HepG2 (cell line): Measurements from ENCODE around the gene WDR59. TPM values are rescaled to one million over a fixed set of nuclear protein-coding genes. Genes with fewer than 3 reads are reported as not detected.
A peak's percentile ranks its signal among the peaks of the same experiment; 100 is the strongest.

ENCODE experiments used
- BCL3 ChIP-seq: sonication (generic); formaldehyde crosslinking; IDR thresholded peaks from 2 replicates; pipeline ENCODE4 v1.5.1; 2020; ENCODE audit warnings: mild to moderate bottlenecking, missing genetic modification reagents, moderate library complexity
- E2F5 ChIP-seq: sonication (generic); formaldehyde crosslinking; conservative IDR thresholded peaks from 2 replicates; pipeline ENCODE4 v1.4.0; 2020; ENCODE audit warnings: missing genetic modification reagents
- FOXJ3 ChIP-seq: sonication (generic); formaldehyde crosslinking; IDR thresholded peaks from 2 replicates; pipeline ENCODE4 v1.4.0; 2020; ENCODE audit warnings: missing genetic modification reagents, mild to moderate bottlenecking, borderline replicate concordance
- HNRNPH1 ChIP-seq: fragments of 200-400 bp; formaldehyde crosslinking; optimal IDR thresholded peaks from 2 replicates; pipeline ENCODE3; 2017; ENCODE audit warnings: mild to moderate bottlenecking, low read depth, low read length
- KDM5A ChIP-seq: fragments of 200-600 bp; sonication (generic); IDR thresholded peaks from 2 replicates; pipeline ENCODE4 v1.7.0; 2018; ENCODE audit warnings: antibody characterized with exemption, mild to moderate bottlenecking, low read length, borderline replicate concordance
- KLF13 ChIP-seq: sonication (generic); formaldehyde crosslinking; IDR thresholded peaks from 2 replicates; pipeline ENCODE4 v1.4.0; 2020; ENCODE audit warnings: mild to moderate bottlenecking, missing genetic modification reagents
- MIXL1 ChIP-seq: IDR thresholded peaks from 2 replicates; pipeline ENCODE4 v1.6.1; 2016
- NONO ChIP-seq, 2 experiments: fragments of 450-650 bp in 1 of 2; sonication (generic) in 1 of 2; formaldehyde crosslinking in 1 of 2; IDR thresholded peaks in 1 of 2; conservative IDR thresholded peaks in 1 of 2; 2 replicates each; pipeline versions ENCODE4 v1.6.1 to v1.8.0; 2017 to 2022; ENCODE audit warnings: mild to moderate bottlenecking in 1 of 2, missing genetic modification reagents in 1 of 2, moderate library complexity in 1 of 2
- PAX8 ChIP-seq: sonication (generic); formaldehyde crosslinking; IDR thresholded peaks from 2 replicates; pipeline ENCODE4 v1.8.0; 2022; ENCODE audit warnings: mild to moderate bottlenecking, missing genetic modification reagents, borderline replicate concordance
- RFX3 ChIP-seq: IDR thresholded peaks from 2 replicates; pipeline ENCODE4 v1.6.1; 2016; ENCODE audit warnings: missing biosample characterization, missing genetic modification reagents
- TRIM22 ChIP-seq: fragments of 450-650 bp; IDR thresholded peaks from 2 replicates; pipeline ENCODE4 v1.6.1; 2017
- ZFP90 ChIP-seq: sonication (generic); formaldehyde crosslinking; IDR thresholded peaks from 2 replicates; pipeline ENCODE4 v1.8.0; 2022; ENCODE audit warnings: missing genetic modification reagents, mild to moderate bottlenecking, inconsistent platforms, borderline replicate concordance
- ZNF224 ChIP-seq: sonication (generic); formaldehyde crosslinking; IDR thresholded peaks from 2 replicates; pipeline ENCODE4 v1.5.0; 2020; ENCODE audit warnings: mild to moderate bottlenecking, missing genetic modification reagents
- ZNF704 ChIP-seq: sonication (generic); formaldehyde crosslinking; IDR thresholded peaks from 2 replicates; pipeline ENCODE4 v1.8.1; 2023; ENCODE audit warnings: mild to moderate bottlenecking, inconsistent platforms, moderate library complexity, missing genetic modification reagents, borderline replicate concordance
- polyA plus RNA-seq, 8 experiments: library from polyadenylated mRNA; depleted of rRNA in 3 of 8; stranded (reverse) in 7 of 8; unstranded in 1 of 8; fragments of >200 nt; fragmentation: Illumina TruSeq in 4 of 8; extraction: Trizol in 4 of 8; gene quantifications; 2 replicates each; pipeline versions ENCODE4 v1.2.1 to v1.2.3, GENCODE V29; 2011 to 2016; ENCODE audit warnings: low read depth in 4 of 8, missing spikeins in 1 of 8, mixed read lengths in 1 of 8; ENCODE audit not compliant: insufficient read depth in 1 of 8
- total RNA-seq, 5 experiments: library from RNA; depleted of rRNA; stranded (reverse); fragments of >200 nt; fragmentation: Illumina TruSeq; extraction: Trizol; gene quantifications; 2 replicates each; pipeline ENCODE4 v1.2.3, GENCODE V29; 2016; ENCODE audit warnings: low read depth in 1 of 5
- TF ChIP-seq, protein P1 (sequence below): sonication (generic); formaldehyde crosslinking; IDR thresholded peaks from 2 replicates; pipeline ENCODE4 v1.4.0; 2020; ENCODE audit warnings: missing genetic modification reagents
- TF ChIP-seq, protein P2 (sequence below): sonication (generic); formaldehyde crosslinking; IDR thresholded peaks from 2 replicates; pipeline ENCODE4 v1.5.0; 2020; ENCODE audit warnings: mild to moderate bottlenecking, missing genetic modification reagents
- TF ChIP-seq, protein P3 (sequence below): sonication (generic); formaldehyde crosslinking; IDR thresholded peaks from 2 replicates; pipeline ENCODE4 v1.4.0; 2020; ENCODE audit warnings: missing genetic modification reagents

WDR59 gene
- total and polyA plus RNA-seq, 2 of the 13 experiments (the other 11 are each of a cell fraction or from before 2014, with no cell fraction given): 65.2 to 306 TPM

DNA sequence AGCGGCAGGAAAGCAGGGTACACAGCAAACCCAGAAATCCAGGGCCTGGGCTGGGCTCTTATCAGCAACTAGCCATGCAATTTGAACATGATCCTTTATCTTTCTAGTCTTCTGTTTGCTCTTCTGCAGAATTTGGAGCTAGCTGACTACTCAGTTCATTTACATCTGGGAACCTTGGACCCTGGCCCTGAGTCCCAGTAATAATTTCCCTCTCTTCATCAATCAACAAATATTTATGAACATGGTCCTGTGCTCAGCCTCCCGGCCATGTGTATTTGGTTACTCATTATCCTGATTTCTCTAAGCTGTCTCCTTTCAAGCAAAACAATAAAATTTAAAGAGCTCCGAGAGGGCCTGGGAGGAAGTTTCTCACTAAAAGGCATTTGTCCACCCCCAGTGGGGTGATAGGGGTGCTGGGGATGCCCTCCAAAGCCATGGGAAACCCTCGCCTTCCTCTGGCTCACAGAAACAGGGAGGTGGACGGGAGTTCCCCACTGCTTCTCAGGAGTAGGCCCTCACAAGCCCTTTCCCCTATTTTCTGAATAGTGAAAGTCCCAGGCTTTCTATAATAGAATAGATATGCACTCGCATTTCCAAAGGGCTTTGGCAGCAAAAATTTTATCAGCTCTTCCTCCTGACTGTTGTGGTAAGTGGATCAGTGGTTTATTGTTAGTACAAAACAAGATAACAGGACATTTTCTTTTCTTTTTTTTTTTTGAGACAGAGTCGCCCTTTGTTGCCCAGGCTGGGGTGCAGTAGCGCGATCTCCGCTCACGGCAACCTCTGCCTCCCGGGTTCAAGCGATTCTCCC is 6.9 kb upstream of the WDR59 start (continued):
- TF ChIP-seq HNRNPH1 (no peak), E2F5 (CRISPR knock-in tag) (no peak), MIXL1 (CRISPR knock-in tag) (peak; percentile 97), KDM5A (peak; percentile 68; the same call in 1 of the 2 replicates), KLF13 (CRISPR knock-in tag) (no peak), FOXJ3 (peak; percentile 96), TRIM22 (no peak), BCL3 (CRISPR knock-in tag) (peak; percentile 81; the same call in 1 of the 2 replicates), PAX8 (no peak), RFX3 (CRISPR knock-in tag) (0 out of 2 replicates have a peak, but pooled peaks have one; percentile 18), ZFP90 (CRISPR knock-in tag) (peak; percentile 87), ZNF704 (peak; percentile 53; the same call in 1 of the 2 replicates), NONO (IDR thresholded peaks at IDR 0.05) (no peak), NONO (CRISPR knock-in tag; conservative IDR thresholded peaks at IDR 0.05) (peak; percentile 74), ZNF224 (CRISPR knock-in tag) (0 out of 2 replicates have a peak, but pooled peaks have one; percentile 53)
- TF ChIP-seq, protein P1, sequence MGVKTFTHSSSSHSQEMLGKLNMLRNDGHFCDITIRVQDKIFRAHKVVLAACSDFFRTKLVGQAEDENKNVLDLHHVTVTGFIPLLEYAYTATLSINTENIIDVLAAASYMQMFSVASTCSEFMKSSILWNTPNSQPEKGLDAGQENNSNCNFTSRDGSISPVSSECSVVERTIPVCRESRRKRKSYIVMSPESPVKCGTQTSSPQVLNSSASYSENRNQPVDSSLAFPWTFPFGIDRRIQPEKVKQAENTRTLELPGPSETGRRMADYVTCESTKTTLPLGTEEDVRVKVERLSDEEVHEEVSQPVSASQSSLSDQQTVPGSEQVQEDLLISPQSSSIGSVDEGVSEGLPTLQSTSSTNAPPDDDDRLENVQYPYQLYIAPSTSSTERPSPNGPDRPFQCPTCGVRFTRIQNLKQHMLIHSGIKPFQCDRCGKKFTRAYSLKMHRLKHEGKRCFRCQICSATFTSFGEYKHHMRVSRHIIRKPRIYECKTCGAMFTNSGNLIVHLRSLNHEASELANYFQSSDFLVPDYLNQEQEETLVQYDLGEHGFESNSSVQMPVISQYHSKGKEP (CRISPR knock-in tag): no peak
- TF ChIP-seq, protein P2, sequence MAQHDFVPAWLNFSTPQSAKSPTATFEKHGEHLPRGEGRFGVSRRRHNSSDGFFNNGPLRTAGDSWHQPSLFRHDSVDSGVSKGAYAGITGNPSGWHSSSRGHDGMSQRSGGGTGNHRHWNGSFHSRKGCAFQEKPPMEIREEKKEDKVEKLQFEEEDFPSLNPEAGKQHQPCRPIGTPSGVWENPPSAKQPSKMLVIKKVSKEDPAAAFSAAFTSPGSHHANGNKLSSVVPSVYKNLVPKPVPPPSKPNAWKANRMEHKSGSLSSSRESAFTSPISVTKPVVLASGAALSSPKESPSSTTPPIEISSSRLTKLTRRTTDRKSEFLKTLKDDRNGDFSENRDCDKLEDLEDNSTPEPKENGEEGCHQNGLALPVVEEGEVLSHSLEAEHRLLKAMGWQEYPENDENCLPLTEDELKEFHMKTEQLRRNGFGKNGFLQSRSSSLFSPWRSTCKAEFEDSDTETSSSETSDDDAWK (CRISPR knock-in tag): no peak
- TF ChIP-seq, protein P3, sequence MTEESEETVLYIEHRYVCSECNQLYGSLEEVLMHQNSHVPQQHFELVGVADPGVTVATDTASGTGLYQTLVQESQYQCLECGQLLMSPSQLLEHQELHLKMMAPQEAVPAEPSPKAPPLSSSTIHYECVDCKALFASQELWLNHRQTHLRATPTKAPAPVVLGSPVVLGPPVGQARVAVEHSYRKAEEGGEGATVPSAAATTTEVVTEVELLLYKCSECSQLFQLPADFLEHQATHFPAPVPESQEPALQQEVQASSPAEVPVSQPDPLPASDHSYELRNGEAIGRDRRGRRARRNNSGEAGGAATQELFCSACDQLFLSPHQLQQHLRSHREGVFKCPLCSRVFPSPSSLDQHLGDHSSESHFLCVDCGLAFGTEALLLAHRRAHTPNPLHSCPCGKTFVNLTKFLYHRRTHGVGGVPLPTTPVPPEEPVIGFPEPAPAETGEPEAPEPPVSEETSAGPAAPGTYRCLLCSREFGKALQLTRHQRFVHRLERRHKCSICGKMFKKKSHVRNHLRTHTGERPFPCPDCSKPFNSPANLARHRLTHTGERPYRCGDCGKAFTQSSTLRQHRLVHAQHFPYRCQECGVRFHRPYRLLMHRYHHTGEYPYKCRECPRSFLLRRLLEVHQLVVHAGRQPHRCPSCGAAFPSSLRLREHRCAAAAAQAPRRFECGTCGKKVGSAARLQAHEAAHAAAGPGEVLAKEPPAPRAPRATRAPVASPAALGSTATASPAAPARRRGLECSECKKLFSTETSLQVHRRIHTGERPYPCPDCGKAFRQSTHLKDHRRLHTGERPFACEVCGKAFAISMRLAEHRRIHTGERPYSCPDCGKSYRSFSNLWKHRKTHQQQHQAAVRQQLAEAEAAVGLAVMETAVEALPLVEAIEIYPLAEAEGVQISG (CRISPR knock-in tag): peak; percentile 66
